GM19452 (cell line): ENCODE results near the gene OR4C5.
"Not testable (repeated sequence)": the region's sequence is repeated elsewhere in the genome, so short reads cannot be mapped to it uniquely, and the experiment has no call there.

Source experiments
- ATAC-seq: cut with Tn5 transposase; IDR thresholded peaks from one replicate; pipeline ENCODE4 v1.9.1; 2021; ENCODE audit not compliant: unreplicated experiment

Gene OR4C5

GRCh38 chr11:48366365-48366764 is at the start of gene OR4C5:
Gene OR4C5 (minus strand): TSS chr11:48366465. CDS start chr11:48366465, 0 bp downstream.
- ATAC-seq, result no peak

DNA sequence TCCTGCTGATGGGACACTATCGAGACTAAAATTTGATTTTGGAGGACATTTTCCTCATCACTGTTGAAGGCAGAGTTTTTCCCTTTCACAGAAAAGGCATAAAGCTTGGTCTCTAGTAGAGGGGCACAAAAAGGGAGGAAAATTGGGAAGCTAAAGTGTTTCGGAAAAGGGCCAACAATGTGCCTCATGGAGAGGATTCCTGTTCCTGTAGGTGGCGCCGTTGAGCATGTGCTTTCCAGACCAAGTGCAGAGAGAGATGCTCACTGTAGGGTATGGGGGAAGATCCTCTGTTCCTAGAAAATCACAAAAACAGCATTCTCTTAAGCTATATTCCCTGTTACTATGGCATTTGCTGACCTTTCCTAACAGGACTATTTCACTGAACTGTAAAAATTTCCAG is 18.4 kb upstream of the OR4C5 start:
- ATAC-seq, result no peak

GRCh38 chr11:48384151-48384550 is 17.9 kb upstream of the OR4C5 start:
- not testable (repeated sequence) for ATAC-seq

DNA sequence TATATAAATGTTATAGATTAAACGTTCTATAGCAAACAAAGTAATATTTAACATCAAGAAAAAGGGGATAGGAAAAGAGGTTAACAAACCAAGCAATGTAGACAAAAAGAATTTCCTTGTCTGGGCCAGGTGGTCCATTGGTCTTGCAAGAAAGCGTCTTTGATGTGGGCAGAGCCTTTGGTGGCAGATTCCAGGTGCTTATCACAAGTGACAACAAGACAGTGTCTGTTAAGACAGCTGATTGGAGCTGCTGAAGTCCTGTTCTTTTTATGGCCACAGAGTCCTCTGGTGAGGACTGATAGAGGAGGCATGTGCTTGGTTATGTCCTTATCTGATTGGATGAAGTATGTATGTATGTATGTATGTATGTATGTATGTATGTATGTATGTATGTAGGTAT is 5.0 kb downstream of the OR4C5 start:
- ATAC-seq, result not testable (repeated sequence)

DNA sequence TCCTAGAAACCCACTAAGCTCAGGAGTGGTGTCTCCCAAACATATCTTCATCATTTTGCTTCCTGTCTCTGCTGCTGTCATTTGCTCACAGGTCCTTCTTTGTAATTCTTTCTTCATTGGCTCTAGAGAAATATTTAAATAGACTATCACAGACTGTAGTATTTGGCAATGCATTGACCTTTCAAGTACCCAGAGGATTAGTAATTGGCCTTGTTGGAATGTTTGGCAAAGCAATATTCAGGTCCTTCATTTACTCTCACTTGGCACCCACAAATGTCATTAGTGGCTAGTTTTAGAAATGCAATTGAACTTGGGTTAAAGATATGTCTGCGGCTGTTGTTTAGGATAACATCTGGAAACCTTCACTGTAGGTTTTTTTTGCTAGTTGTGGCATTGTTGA is 11.6 kb downstream of the OR4C5 start:
- no peak for ATAC-seq

GRCh38 chr11:48354013-48354412 is 12.3 kb downstream of the OR4C5 start:
- ATAC-seq, result no peak

DNA sequence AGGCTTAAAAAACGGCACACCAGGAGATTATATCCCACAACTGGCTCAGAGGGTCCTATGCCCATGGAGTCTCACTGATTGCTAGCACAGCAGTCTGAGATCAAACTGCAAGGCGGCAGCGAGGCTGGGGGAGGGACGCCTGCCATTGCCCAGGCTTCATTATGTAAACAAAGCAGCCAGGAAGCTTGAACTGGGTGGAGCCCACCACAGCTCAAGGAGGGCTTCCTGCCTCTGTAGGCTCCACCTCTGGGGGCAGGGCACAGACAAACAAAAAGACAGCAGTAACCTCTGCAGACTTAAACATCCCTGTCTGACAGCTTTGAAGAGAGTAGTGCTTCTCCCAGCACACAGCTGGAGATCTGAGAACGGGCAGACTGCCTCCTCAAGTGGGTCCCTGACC is 20.0 kb downstream of the OR4C5 start:
- ATAC-seq, result not testable (repeated sequence)

DNA sequence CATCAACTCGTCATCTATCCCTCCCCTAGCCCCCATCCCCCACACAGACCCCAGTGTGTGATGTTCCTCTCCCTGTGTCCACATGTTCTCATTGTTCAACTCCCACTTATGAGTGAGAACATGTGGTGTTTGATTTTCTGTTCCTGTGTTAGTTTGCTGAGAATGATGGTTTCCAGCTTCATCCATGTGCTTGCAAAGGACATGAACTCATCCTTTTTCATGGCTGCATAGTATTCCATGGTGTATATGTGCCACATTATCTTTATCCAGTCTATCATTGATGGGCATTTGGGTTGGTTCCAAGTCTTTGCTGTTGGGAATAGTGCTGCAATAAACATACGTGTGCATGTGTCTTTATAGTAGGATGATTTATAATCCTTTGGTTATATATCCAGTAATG is 23.8 kb downstream of the OR4C5 start:
- ATAC-seq, result not testable (repeated sequence)

GRCh38 chr11:48341466-48341865 is 24.8 kb downstream of the OR4C5 start:
- ATAC-seq, result no peak

GRCh38 chr11:48324620-48325019 is 41.6 kb downstream of the OR4C5 start, which contains the start of gene OR4C3:
Gene OR4C3 (plus strand): TSS chr11:48324920. CDS start chr11:48325022, 102 bp downstream.
- ATAC-seq, result not testable (repeated sequence)

- ATAC-seq, result not testable (repeated sequence)
Measured at GRCh38 chr11:48319813-48320212, 46.5 kb downstream of the OR4C5 start.
